GM21423 (cell line): ENCODE measurements around the gene MFN1.
A peak's percentile ranks its signal among the peaks of the same experiment; 100 is the strongest.

Experiments used
- ATAC-seq: cut with Tn5 transposase; IDR thresholded peaks from one replicate; pipeline ENCODE4 v1.9.1; 2021; ENCODE audit warnings: mild to moderate bottlenecking, moderate library complexity; ENCODE audit not compliant: unreplicated experiment

Gene MFN1

GRCh38 chr3:179336345-179336929, 11.1 kb upstream of the MFN1 start:
- ATAC-seq: no peak

- peak; percentile 65 for ATAC-seq
These were observed 960 bp downstream of the MFN1 start for GRCh38 chr3:179348325-179349013.

- ATAC-seq: no peak
These were observed 8.5 kb downstream of the MFN1 start for GRCh38 chr3:179355996-179356395.

- ATAC-seq: no peak
These were observed 15.8 kb downstream of the MFN1 start for GRCh38 chr3:179363332-179363731.

GRCh38 chr3:179369621-179370020, 22.1 kb downstream of the MFN1 start:
- no peak for ATAC-seq

GRCh38 chr3:179373938-179374337, 26.4 kb downstream of the MFN1 start:
- ATAC-seq: no peak

GRCh38 chr3:179375091-179375999, 27.8 kb downstream of the MFN1 start:
- ATAC-seq: no peak

- ATAC-seq: no peak
These were observed 29.0 kb downstream of the MFN1 start for GRCh38 chr3:179376474-179376873.

GRCh38 chr3:179391906-179392305, 44.4 kb downstream of the MFN1 start:
- no peak for ATAC-seq

- no peak for ATAC-seq
These were observed 51.2 kb downstream of the MFN1 start for GRCh38 chr3:179398574-179399231.

GRCh38 chr3:179401561-179401960, 54.1 kb downstream of the MFN1 start:
- no peak for ATAC-seq

- no peak for ATAC-seq
These were observed 55.5 kb downstream of the MFN1 start for GRCh38 chr3:179402963-179403362.

GRCh38 chr3:179404307-179404706, 56.8 kb downstream of the MFN1 start:
- no peak for ATAC-seq

GRCh38 chr3:179410331-179410730, 62.8 kb downstream of the MFN1 start:
- no peak for ATAC-seq

- no peak for ATAC-seq
These were observed 63.5 kb downstream of the MFN1 start for GRCh38 chr3:179410999-179411398.

- ATAC-seq: no peak
These were observed 67.3 kb downstream of the MFN1 start for GRCh38 chr3:179414804-179415203.

- ATAC-seq: no peak
These were observed 67.9 kb downstream of the MFN1 start for GRCh38 chr3:179415377-179415776.

- no peak for ATAC-seq
These were observed 69.2 kb downstream of the MFN1 start for GRCh38 chr3:179416681-179417080.

- no peak for ATAC-seq
These were observed 71.1 kb downstream of the MFN1 start for GRCh38 chr3:179418610-179419009.

- no peak for ATAC-seq
These were observed 74.0 kb downstream of the MFN1 start for GRCh38 chr3:179421500-179421899.

GRCh38 chr3:179425075-179425474, 77.6 kb downstream of the MFN1 start:
- ATAC-seq: no peak
